HG03159 (cell line): ENCODE measurements around the gene PPIL6.
"Not testable (repeated sequence)": the region's sequence is repeated elsewhere in the genome, so short reads cannot be mapped to it uniquely, and the experiment has no call there.

Source experiments
- ATAC-seq: cut with Tn5 transposase; IDR thresholded peaks from one replicate; pipeline ENCODE4 v1.9.1; 2021; ENCODE audit warnings: mild to moderate bottlenecking, moderate library complexity; ENCODE audit not compliant: unreplicated experiment

Gene PPIL6

GRCh38 chr6:109369728-109370127, 70.7 kb downstream of the PPIL6 start:
- ATAC-seq: no peak

- not testable (repeated sequence) for ATAC-seq
Measured at GRCh38 chr6:109364382-109365078, 75.9 kb downstream of the PPIL6 start.

GRCh38 chr6:109363753-109364152, 76.7 kb downstream of the PPIL6 start:
- no peak for ATAC-seq

- ATAC-seq: no peak
Measured at GRCh38 chr6:109362102-109362884, 78.1 kb downstream of the PPIL6 start.

- ATAC-seq: no peak
Measured at GRCh38 chr6:109360791-109361190, 79.6 kb downstream of the PPIL6 start.

- no peak for ATAC-seq
Measured at GRCh38 chr6:109360281-109360680, 80.1 kb downstream of the PPIL6 start.

- ATAC-seq: no peak
Measured at GRCh38 chr6:109359248-109359647, 81.2 kb downstream of the PPIL6 start.

- ATAC-seq: no peak
Measured at GRCh38 chr6:109358204-109358603, 82.2 kb downstream of the PPIL6 start.

GRCh38 chr6:109356237-109356636, 84.2 kb downstream of the PPIL6 start:
- ATAC-seq: no peak

GRCh38 chr6:109351231-109352130, 88.9 kb downstream of the PPIL6 start:
- ATAC-seq: no peak

- no peak for ATAC-seq
Measured at GRCh38 chr6:109349419-109349987, 90.9 kb downstream of the PPIL6 start.

- no peak for ATAC-seq
Measured at GRCh38 chr6:109348226-109348625, 92.2 kb downstream of the PPIL6 start.

GRCh38 chr6:109347779-109348178, 92.6 kb downstream of the PPIL6 start:
- no peak for ATAC-seq

- no peak for ATAC-seq
Measured at GRCh38 chr6:109345986-109346385, 94.4 kb downstream of the PPIL6 start.

GRCh38 chr6:109344226-109344625, 96.2 kb downstream of the PPIL6 start:
- no peak for ATAC-seq

GRCh38 chr6:109343518-109343917, 96.9 kb downstream of the PPIL6 start:
- no peak for ATAC-seq

- ATAC-seq: no peak
Measured at GRCh38 chr6:109342911-109343310, 97.5 kb downstream of the PPIL6 start.

- ATAC-seq: no peak
Measured at GRCh38 chr6:109342506-109342905, 97.9 kb downstream of the PPIL6 start.

GRCh38 chr6:109340811-109341210, 99.6 kb downstream of the PPIL6 start:
- ATAC-seq: no peak
